NCI-H146 (cell line): ENCODE results near the gene F7.
A peak's percentile ranks its signal among the peaks of the same experiment; 100 is the strongest.
"Not testable (repeated sequence)": the region's sequence is repeated elsewhere in the genome, so short reads cannot be mapped to it uniquely, and the experiment has no call there.

Source experiments
- DNase-seq: peaks from one replicate; lab custom pipeline; 2025; lab: John Stamatoyannopoulos, UW

Gene F7

DNA sequence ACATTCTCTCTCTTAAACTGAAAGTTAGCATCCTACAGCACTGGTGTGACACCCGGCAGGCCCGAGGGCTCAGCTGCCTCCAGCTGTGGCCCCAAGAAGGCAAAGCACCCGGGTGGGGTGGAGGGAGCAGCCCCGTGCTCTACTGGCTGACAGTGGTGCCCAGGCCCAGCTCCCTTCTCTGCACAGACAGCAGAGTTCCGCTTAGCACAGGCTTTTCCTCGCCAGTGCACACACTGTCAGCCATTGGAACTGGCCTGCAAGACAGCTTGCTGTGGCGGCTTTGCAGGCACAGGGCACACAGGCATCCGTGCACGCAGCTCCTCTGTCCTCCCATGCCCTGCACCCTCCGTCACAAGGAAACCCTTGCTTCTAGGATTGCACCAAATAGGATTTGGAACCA, 3.3 kb upstream of the F7 start:
- DNase-seq = not testable (repeated sequence)

DNA sequence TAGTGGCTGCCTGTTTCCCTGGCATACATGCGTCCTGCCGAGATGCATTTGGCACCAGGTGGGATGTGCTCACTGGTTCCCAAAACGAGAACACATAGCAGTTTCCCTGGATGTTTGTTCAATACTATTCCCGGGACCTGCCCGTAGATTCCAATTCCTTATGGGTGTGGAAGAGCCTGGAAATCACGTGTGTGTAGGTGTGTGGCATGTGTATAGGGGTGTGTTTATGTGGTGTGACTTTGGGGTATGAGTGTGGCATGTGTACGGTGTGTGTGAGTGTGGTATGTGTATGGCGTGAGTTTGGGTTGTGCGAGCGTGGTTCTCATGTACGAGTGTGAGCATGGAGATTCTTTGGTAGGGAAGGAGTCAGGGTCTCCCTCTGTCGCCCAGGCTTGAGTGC, 2.9 kb upstream of the F7 start:
- no peak for DNase-seq

DNA sequence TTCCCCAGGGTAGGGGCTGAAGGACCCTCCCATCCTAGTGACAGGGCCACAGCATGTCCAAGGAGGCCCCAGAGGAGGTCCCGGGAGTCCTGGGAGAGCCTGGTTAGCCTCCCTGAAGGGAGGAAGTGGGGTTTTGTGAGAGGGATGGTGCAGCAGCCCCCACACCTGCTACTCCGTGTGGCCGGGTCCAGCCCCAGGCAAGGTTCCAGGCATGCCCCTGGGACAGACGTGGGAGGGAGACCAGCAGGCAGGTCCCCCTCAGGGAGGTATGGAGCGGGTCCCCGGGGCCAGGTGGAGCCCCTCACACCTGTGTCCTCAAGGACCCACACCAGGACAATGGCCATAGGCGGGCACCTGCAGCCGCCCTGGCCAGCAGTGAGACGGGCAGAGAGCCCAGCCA, 1.9 kb upstream of the F7 start:
- no peak for DNase-seq

DNA sequence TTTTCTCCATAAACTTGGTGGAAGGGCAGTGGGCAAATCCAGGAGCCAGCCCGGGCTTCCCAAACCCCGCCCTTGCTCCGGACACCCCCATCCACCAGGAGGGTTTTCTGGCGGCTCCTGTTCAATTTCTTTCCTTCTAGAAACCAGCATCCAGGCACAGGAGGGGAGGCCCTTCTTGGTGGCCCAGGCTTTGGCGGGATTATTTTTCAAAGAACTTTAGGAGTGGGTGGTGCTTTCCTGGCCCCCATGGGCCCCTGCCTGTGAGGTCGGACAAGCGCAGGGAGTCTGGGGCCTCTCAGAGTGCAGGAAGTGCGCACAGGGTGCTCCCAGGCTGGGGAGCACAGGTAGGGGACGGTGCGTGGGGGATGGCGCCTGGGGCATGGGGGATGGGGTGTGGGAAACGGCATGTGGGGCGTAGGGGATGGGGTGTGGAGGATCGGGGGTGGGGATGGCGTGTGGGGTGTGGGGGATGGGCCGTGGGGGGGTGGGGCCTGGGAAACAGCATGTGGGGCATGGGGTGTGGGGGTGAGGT, 396 bp downstream of the F7 start:
- no peak for DNase-seq

DNA sequence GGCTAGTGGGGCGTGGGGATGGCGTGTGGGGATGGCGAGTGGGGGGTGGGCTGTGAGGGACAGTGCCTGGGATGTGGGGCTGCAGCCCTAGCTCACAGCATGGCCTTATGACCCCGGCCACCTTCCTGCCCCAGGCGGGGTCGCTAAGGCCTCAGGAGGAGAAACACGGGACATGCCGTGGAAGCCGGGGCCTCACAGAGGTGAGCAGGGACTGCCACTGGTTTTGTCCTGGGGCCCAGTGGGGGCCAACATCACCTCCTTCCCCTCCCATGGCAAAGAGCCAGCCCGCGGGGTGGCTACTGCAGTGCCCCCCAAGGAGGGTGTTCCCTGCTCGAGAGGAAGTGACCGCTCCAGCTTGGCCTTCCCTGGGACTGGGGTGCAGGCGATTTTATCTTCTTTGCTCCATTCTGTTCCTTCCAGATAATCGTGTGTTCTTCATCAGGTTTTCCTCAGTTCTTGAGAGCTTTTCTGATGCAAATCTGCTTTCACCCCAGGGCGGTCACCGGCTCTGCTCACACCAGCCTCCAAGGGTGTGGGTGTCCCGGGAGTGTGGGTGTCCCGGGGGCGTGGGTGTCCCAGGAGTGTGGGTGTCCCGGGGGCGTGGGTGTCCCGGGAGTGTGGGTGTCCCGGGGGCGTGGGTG, 1.2 kb downstream of the F7 start:
- DNase-seq = no peak

DNA sequence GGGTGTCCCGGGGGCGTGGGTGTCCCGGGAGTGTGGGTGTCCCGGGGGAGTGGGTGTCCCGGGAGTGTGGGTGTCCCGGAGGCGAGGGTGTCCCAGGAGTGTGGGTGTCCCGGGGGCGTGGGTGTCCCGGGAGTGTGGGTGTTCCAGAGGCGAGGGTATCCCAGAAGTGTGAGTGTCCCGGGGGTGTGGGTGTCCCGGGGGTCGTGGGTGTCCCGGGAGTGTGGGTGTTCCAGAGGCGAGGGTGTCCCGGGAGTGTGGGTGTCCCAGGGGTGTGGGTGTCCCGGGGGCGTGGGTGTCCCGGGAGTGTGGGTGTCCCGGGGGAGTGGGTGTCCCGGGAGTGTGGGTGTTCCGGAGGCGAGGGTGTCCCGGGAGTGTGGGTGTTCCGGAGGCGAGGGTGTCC, 2.9 kb downstream of the F7 start:
- DNase-seq = not testable (repeated sequence)

DNA sequence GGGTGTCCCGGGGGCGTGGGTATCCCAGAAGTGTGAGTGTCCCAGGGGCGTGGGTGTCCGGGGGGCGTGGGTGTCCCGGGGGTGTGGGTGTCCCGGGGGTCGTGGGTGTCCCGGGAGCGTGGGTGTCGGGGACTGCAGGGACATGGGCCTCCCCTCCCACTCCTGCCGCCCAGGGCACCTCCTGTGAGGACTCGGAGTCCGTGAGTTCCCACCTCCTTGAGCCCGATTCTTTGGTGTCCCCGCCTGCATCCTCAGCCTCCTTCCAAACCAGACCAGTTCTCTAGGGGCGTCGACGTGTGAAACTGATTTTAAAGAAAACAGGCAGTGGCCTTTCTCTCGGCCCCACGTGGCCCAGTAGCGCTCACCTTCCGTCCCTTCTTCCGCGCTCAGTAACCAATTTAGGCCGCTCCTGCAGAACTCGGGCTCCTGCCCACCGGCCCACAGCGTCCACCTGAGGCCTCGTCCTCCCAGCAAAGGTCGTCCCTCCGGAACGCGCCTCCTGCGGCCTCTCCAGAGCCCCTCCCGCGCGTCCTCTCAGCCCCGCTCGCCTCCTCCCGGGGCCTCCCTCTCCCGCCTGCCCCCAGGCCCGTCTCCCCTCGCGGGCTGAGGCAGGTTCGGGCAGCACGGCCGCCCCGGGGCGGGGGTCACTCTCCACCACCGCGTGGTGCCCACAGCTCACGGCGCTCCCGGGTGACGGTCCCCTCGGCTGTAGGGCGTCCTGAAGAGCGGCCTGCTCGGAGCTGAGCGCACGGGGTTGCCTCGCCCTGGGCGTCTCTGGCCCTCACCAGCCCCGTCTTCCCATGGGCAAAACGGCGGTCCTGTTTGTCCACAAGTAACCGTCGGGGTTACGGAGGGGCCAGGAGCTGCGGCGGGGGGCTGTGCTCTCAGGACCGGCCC, 3.8 kb downstream of the F7 start:
- peak; percentile 51 for DNase-seq

DNA sequence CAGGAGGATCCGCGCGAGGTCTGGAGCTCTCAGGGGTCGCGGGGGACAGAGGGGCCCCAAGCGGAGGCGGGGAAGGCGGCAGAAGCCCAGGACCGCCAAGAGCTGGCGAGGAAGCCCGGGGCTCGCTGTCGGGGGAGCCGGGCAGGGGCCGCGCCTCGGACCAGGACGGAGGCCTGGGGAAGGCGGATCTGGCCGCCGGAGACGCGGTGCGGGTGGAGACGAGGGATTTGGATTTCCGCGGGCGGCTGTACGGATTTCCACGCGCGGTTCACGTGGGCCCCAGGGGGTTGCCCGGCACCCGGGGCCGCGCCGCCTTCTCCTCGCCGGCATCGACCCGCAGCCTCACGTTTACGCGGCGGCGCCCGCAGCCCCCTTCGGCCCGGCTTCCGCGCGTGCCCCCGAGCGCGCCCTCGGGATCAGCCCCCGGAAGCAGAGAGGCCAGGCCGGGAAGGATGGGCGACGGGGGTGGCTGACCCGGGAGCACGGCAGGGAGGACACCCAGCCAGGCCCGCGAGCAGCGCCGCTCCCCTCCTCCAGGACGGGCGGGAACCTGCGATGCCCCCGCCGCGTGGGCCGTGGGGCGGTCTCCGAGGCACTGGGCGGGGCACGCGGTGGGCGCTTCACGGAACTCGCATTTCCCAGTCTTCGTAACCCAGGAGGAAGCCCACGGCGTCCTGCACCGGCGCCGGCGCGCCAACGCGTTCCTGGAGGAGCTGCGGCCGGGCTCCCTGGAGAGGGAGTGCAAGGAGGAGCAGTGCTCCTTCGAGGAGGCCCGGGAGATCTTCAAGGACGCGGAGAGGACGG, 4.7 kb downstream of the F7 start:
- DNase-seq = peak; percentile 69

DNA sequence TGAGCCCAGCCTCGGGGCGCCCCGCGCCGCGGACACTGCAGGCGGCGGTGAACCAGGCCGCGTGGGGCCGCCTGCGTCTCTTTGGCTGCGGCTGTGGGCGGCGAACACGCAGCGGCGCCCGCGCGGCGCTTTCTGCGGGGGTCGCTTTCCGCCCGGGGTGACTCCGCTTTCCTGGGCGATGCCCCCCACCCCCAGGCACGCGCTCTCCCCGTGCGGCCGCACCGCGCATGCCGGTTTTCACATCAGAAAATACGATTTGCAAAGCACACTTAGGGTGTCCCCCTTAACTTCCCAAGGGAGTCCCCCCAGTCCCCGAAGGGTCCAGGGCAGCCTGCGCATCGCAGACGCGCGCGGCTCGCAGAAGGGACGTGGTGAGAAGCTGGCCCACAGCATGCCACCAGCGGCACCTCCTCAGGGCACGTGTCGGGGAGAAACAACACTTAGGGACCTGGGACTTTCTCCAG, 5.3 kb downstream of the F7 start:
- DNase-seq = no peak

DNA sequence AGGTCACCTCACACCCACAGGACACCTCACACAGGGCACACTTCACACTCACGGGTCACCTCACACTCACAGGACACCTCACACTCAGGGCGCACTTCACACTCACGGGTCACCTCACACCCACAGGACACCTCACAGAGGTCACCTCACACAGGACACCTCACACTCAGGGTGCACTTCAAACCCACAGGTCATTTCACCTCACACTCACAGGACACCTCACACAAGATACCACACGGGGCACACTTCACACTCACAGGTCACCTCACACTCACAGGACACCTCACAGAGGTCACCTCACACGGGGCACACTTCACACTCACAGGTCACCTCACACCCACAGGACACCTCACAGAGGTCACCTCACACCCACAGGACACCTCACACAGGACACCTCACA, 6.2 kb downstream of the F7 start:
- not testable (repeated sequence) for DNase-seq

DNA sequence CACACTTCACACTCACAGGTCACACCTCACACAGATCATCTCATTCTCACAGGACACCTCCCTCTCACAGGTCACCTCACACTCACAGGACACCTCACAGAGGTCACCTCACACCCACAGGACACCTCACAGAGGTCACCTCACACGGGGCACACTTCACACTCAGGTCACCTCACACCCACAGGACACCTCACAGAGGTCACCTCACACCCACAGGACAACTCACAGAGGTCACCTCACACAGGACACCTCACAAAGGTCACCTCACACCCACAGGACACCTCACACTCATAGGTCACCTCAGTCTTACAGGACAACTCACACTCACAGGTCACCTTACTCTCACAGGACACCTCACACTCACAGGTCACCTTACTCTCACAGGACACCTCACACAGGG, 6.9 kb downstream of the F7 start:
- not testable (repeated sequence) for DNase-seq

DNA sequence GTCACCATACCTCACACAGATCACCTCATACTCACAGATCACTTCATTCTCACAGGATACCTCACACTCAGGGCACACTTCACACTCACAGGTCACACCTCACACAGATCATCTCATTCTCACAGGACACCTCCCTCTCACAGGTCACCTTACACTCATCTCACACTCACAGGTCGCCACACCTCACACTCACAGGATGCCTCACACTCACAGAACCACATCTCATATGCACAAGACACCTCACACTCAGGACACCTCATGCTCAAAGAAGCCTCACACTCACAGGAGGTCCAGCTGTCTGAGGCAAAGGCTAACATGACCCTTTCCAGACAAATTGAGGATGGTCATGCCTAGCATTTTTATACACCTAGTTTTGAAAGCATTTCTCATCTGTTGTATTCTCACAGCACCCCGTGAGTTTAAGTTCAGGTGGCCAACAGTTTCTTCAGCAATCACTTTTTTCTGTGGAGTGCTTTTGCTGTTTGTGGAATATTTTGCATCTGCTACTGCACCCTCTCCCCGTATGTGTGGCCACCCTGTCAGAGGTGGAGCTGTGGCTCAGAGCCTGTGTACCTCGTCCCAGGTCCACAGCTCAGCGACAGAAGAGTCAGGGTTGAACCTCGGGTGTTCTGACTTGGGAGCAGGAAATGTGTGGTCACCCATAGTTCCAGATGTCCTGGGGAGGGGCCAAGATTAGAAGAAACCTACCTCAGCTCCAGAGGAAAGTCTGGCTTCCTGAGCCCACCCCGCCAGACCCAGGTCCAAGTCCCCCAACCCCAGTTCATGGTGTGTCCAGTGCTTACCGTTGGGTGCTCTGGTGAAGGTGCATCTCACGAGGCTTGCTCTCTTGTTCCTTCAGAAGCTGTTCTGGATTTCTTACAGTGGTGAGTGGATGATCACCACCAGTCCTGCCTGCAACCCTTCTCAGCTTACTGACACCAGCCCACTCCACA, 7.6 kb downstream of the F7 start:
- DNase-seq = no peak

DNA sequence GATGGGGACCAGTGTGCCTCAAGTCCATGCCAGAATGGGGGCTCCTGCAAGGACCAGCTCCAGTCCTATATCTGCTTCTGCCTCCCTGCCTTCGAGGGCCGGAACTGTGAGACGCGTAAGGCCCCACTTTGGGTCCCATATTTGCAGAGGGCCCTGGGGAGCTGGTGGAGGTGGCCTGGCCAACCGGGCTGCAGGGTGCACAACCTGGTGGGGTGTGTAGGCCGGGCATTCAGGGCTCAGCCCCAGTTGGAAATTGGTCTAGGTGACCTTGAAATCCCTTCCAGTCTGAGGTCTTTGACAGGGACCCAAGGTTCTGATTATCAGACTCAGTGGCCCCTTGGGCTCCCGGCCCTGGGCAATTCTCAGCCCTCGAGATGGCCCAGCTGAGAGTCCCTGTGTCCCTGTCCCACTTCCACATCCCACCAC, 8.3 kb downstream of the F7 start:
- no peak for DNase-seq

DNA sequence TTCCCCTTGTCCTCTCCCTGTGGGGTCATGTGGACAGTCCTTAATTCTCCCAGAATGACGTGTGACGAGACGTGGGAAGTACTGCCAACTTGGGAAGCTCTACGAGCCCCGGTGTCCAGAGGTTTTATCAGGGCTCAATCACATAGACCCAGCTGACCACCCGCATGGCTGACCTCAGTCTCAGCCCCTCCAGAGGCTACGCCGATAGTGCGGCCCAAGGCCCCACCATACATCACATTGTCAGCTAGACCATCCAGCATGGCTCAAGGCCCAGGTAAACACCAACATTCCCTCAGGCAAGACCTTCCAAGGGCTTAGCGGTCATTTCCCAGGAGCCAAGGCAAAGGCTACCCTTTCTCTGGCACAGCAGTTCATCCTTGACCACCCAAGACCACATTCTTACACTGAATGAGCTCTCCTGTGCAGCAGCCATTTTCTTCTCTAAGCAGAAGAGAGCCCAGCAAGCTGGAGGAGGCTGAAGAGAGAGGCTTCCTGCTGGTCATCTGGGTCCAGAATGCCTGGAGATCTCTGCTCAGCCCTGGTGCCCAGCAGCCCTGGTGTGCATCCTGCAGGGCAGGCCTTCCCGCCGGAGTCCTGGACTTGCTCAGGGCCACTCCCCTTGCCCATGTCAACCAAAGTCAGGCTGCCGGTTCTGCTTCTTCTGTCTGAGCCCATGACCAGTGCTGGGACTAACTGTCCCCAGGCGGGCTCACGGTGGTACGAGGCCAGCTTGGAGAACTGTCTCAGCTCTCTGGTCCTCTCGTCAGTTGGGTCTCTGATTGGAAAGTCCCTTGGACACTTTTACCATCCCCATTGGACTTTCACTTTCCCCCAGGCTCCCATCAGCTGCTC, 9.1 kb downstream of the F7 start:
- no peak for DNase-seq

DNA sequence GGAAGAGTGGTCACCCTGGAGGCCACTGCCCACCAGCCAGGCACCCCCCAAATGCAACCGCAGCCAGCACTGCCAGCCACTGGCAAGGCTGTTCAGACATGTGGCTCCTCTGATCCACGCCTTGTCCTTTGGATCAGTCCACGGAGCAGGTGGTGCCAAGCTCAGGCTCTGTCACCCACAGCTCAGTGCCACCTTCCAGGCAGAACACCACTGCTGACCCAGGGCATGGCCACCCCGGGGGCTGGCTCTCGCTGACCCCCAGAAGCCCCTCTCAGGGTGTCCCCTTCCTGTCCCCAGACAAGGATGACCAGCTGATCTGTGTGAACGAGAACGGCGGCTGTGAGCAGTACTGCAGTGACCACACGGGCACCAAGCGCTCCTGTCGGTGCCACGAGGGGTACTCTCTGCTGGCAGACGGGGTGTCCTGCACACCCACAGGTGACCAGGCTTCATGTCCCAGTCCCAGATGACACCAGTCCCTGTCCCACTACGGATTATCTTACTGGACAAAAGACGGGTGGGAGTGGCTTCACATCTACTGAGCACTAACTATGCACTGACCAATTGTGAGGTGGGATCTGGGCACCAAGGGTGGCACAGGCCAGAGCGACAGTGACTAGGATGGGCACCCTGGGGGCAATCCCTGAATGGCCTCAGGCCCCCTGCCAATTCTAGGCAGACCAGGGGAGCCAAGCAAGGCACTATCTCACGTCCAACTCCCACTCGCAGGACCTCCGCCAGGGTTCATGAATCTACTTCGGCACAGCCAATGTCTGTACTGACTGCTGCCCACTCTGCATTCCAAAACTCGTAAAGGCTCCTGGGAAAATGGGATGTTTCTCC, 10.0 kb downstream of the F7 start:
- DNase-seq = no peak

DNA sequence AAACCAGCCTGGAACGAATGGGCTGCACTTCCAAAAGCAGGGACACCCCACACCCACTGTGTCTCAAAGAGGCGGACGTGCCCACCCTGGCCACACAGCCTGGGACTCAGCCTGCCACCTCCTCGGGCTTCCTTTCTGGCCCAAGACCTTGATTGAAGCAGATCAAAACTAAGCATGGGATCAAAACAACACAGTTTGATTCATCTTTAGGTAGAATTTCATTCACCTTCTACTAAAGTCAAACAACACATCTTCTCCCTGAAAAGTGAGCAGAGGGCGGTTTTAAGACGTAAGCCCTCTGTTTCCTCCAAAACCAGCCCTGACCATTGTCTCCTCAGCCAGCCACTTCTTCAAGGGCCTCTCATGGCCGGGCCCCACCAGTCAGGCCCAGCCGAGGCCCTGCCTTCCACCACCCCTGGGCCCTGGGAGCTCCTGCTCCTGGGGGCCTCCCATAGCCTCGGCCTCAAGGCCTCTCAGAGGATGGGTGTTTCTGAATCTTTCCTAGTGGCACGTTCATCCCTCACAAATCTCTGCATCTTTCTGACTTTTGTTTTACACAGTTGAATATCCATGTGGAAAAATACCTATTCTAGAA, 10.7 kb downstream of the F7 start:
- DNase-seq = no peak

DNA sequence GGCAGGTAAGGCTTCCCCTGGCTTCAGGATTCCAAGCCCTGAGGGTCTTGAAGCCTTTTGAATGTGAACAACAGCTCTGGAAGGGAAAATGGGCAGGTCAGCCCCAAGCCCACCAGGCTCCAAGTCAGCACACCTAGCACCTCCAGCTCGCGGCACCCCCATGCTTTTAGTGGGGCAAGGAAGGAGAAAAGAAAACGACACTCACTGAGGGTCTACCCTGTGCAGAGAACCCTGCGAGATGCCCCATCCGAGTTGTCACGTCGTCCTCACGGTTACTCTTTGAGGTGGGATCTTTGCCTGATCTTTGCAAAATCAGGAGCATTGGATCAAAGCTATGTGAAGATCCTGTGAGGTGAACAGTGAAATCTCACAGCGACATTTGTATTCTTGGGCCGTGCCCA, 11.3 kb downstream of the F7 start:
- DNase-seq = no peak

DNA sequence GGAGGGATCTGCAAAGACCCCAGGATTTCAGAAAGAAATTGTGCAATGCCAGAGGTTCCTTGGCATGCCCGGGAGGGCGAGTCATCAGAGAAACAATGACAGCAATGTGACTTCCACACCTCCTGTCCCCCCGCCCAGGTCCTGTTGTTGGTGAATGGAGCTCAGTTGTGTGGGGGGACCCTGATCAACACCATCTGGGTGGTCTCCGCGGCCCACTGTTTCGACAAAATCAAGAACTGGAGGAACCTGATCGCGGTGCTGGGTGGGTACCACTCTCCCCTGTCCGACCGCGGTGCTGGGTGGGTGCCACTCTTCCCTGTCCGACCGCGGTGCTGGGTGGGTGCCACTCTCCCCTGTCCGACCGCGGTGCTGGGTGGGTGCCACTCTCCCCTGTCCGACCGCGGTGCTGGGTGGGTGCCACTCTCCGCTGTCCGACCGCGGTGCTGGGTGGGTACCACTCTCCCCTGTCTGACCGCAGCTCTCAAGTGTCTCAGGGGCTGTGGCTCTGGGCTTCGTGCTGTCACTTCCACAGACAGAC, 11.8 kb downstream of the F7 start:
- DNase-seq = no peak

DNA sequence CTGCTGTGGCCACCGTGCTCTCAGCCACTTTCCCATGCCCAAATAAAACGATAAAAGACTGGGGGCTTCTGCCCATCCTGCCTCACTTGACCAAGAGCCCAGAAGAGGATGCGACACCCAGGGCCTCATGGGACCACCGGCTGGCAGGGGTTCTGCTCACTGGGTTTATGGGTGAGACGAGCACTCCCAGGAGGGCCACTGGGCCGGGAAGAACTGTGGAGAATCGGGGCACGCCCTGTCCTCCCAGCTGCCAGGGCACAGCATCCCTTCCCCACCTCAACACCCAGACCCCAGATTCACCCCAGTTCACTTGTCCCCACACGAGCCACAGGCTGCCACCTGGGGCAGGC, 12.3 kb downstream of the F7 start:
- no peak for DNase-seq
